Endothelial cell of umbilical vein (primary cell): ENCODE data around the gene BSPRY. TPM values are rescaled to one million over a fixed set of nuclear protein-coding genes. Genes with fewer than 3 reads are reported as not detected.
"Not testable (repeated sequence)": the region's sequence is repeated elsewhere in the genome, so short reads cannot be mapped to it uniquely, and the experiment has no call there.

Experiments
- BruUV-seq: library from RNA; stranded (reverse); fragments of 400-500 nt; replicated peaks from 2 replicates; lab custom pipeline; 2021; lab: Mats Ljungman, UMichigan
- CTCF ChIA-PET: fragments of 300-600, 350-600 bp; sonication (Branson Sonifier 250); formaldehyde crosslinking; loops from one replicate; lab custom pipeline; 2021; ENCODE audit warnings: antibody characterized with exemption, inconsistent platforms; lab: Charles Lee
- POLR2A ChIA-PET: fragments of 300-600, 350-600 bp; sonication (Branson Sonifier 250); formaldehyde crosslinking; loops from one replicate; lab custom pipeline; 2021; ENCODE audit warnings: antibody characterized with exemption, inconsistent platforms; lab: Charles Lee
- DNase-seq: peaks from one replicate; pipeline ENCODE4 v3.0.0-alpha.2; 2011; ENCODE audit warnings: low read depth, low spot score
- FAIRE-seq: peaks from 2 replicates; lab custom pipeline; 2011; peaks lifted over from hg19 to GRCh38; lab: Jason Lieb, UNC
- H2AFZ ChIP-seq: 2 replicates; pipeline ENCODE4 v1.6.0; 2012; ENCODE audit warnings: low read depth, low read length, control low read depth, inconsistent platforms
- H3K27ac ChIP-seq: 2 replicates; pipeline ENCODE4 v1.5.1; 2011; ENCODE audit warnings: low read depth, mild to moderate bottlenecking, control low read depth, low read length, moderate library complexity; ENCODE audit not compliant: insufficient read depth
- H3K27me3 ChIP-seq, 2 experiments: 2 replicates each; pipeline versions ENCODE4 v1.6.0 to v1.6.1; 2011; ENCODE audit warnings: low read length in 2 of 2, mixed read lengths in 1 of 2; ENCODE audit not compliant: control insufficient read depth in 2 of 2, insufficient read depth in 2 of 2
- H3K36me3 ChIP-seq, 2 experiments: 2 replicates in 1 of 2; 3 replicates in 1 of 2; pipeline ENCODE4 v1.5.1; 2011; ENCODE audit warnings: low read length in 2 of 2, mild to moderate bottlenecking in 1 of 2, moderate library complexity in 1 of 2; ENCODE audit not compliant: control insufficient read depth in 2 of 2, insufficient read depth in 2 of 2; ENCODE audit errors: extremely low read depth in 1 of 2
- H3K4me1 ChIP-seq: 3 replicates; pipeline ENCODE4 v1.5.1; 2011; ENCODE audit warnings: mild to moderate bottlenecking, low read length; ENCODE audit not compliant: control insufficient read depth, insufficient read depth; ENCODE audit errors: extremely low read depth
- H3K4me2 ChIP-seq: 2 replicates; pipeline ENCODE4 v1.6.1; 2011; ENCODE audit warnings: low read length, control low read depth, mixed read lengths; ENCODE audit not compliant: insufficient read depth
- H3K4me3 ChIP-seq, 3 experiments: fragments of 200-600 bp in 1 of 3; sonication (generic), shearing (Covaris generic) in 1 of 3; replicated peaks in 1 of 3; 2 replicates each; pipeline ENCODE4 v1.5.1; 2011 to 2016; ENCODE audit warnings: control low read depth in 3 of 3, low read length in 3 of 3, mild to moderate bottlenecking in 2 of 3, inconsistent platforms in 1 of 3, low read depth in 1 of 3, moderate library complexity in 1 of 3; ENCODE audit not compliant: insufficient read depth in 1 of 3
- H3K79me2 ChIP-seq: 2 replicates; pipeline ENCODE4 v1.6.0; 2012; ENCODE audit warnings: low read length, inconsistent platforms; ENCODE audit not compliant: control insufficient read depth, insufficient read depth
- H3K9ac ChIP-seq: replicated peaks from 2 replicates; pipeline ENCODE3; 2011; ENCODE audit warnings: low read length, control low read depth; ENCODE audit not compliant: insufficient read depth; ENCODE audit errors: extremely low read depth
- H3K9me1 ChIP-seq: replicated peaks from 3 replicates; pipeline ENCODE4 v1.6.0; 2011; ENCODE audit warnings: mild to moderate bottlenecking, low read length; ENCODE audit not compliant: control insufficient read depth, insufficient read depth; ENCODE audit errors: extremely low read depth
- H3K9me3 ChIP-seq: replicated peaks from 2 replicates; pipeline ENCODE4 v1.5.1; 2012; ENCODE audit warnings: low read length, inconsistent platforms; ENCODE audit not compliant: control insufficient read depth, insufficient read depth
- H4K20me1 ChIP-seq: replicated peaks from 2 replicates; pipeline ENCODE3; 2011; ENCODE audit warnings: mild to moderate bottlenecking, low read length; ENCODE audit not compliant: control insufficient read depth, insufficient read depth; ENCODE audit errors: extremely low read depth
- EZH2 ChIP-seq: IDR thresholded peaks from 2 replicates; pipeline ENCODE4 v1.6.1; 2012; ENCODE audit warnings: borderline replicate concordance, low read depth, mild to moderate bottlenecking, moderate library complexity, low read length, inconsistent platforms; ENCODE audit not compliant: severe bottlenecking
- JUN ChIP-seq: IDR thresholded peaks from 2 replicates; pipeline ENCODE4 v1.6.1; 2011; ENCODE audit warnings: borderline replicate concordance, low read depth; ENCODE audit not compliant: insufficient read length, insufficient read depth
- MAX ChIP-seq: IDR thresholded peaks from 2 replicates; pipeline ENCODE4 v1.6.1; 2011; ENCODE audit not compliant: insufficient read depth, insufficient read length
- MYC ChIP-seq: IDR thresholded peaks from one replicate; pipeline ENCODE4 v1.6.1; 2011; ENCODE audit warnings: mild to moderate bottlenecking, low read depth, low read length
- POLR2AphosphoS5 ChIP-seq: IDR thresholded peaks from 2 replicates; pipeline ENCODE4 v1.6.1; 2012; ENCODE audit warnings: low read depth, mild to moderate bottlenecking, control low read depth, low read length, moderate library complexity; ENCODE audit not compliant: insufficient read depth
- dilution Hi-C: fragments of 300-500 bp; cut with MboI; formaldehyde crosslinking; loops from one replicate; pipeline ENCODE4 v1.15.0; 2019; ENCODE audit warnings: low sequenced_read_pairs; ENCODE audit not compliant: extremely low pct_ligation_motif_present
- intact Hi-C: fragments of 100-400 bp; cut with micrococcal nuclease; formaldehyde crosslinking; loops from one replicate; pipeline ENCODE4 v1.10.0; 2022
- polyA plus RNA-seq, 4 experiments: library from polyadenylated mRNA; depleted of rRNA in 3 of 4; stranded (reverse) in 3 of 4; unstranded in 1 of 4; fragments of >200 nt; gene quantifications; 2 replicates each; pipeline versions ENCODE4 v1.2.1 to v1.2.3, GENCODE V29; 2011 to 2012; ENCODE audit warnings: missing spikeins in 1 of 4
- total RNA-seq: library from RNA; stranded (reverse); gene quantifications from 2 replicates; pipeline ENCODE4 v1.2.3, GENCODE V29; 2021
- TF ChIP-seq, protein P1 (sequence below), 2 donors: IDR thresholded peaks; 1 replicate in 1 of 2; 2 replicates in 1 of 2; pipeline ENCODE4 v1.5.1; 2011; ENCODE audit warnings: low read length in 2 of 2, mild to moderate bottlenecking in 2 of 2, moderate library complexity in 2 of 2, control low read depth in 1 of 2, inconsistent platforms in 1 of 2, low read depth in 1 of 2; ENCODE audit not compliant: insufficient read depth in 1 of 2; ENCODE audit errors: extremely low read depth in 1 of 2

Gene BSPRY
- total and polyA plus RNA-seq, 2 donors (not counting 3 experiments of a cell fraction or from before 2014, with no cell fraction given): not detected

- no peak overlapping the region for H3K4me2 ChIP-seq
- dilution Hi-C loops (no loop called here), intact Hi-C loops (no loop called here)
- no peak overlapping the region for H3K27ac ChIP-seq
- H2AFZ ChIP-seq: no peak overlapping the region
- POLR2A ChIA-PET: interaction anchor here (0.6 kb wide), 1 partner anchor 75 kb away, joined by 4 read pairs; no protein-coding TSS in a partner anchor
- H3K9ac ChIP-seq: no peak overlapping the region
- DNase-seq (no peak), FAIRE-seq (no peak)
- no peaks in the 10 kb centered on the region for H3K36me3 ChIP-seq
- TF ChIP-seq MAX: no peak
- TF ChIP-seq JUN: no peak
- no peak for TF ChIP-seq EZH2
- no peak for TF ChIP-seq MYC
- TF ChIP-seq, protein P1, sequence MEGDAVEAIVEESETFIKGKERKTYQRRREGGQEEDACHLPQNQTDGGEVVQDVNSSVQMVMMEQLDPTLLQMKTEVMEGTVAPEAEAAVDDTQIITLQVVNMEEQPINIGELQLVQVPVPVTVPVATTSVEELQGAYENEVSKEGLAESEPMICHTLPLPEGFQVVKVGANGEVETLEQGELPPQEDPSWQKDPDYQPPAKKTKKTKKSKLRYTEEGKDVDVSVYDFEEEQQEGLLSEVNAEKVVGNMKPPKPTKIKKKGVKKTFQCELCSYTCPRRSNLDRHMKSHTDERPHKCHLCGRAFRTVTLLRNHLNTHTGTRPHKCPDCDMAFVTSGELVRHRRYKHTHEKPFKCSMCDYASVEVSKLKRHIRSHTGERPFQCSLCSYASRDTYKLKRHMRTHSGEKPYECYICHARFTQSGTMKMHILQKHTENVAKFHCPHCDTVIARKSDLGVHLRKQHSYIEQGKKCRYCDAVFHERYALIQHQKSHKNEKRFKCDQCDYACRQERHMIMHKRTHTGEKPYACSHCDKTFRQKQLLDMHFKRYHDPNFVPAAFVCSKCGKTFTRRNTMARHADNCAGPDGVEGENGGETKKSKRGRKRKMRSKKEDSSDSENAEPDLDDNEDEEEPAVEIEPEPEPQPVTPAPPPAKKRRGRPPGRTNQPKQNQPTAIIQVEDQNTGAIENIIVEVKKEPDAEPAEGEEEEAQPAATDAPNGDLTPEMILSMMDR (IDR thresholded peaks at IDR 0.05; ENCODE audit: extremely low read depth in 1 of 2, insufficient read depth in 1 of 2, low read depth in 1 of 2, low read length in 2 of 2): no peak
- TF ChIP-seq POLR2AphosphoS5: no peak
- H3K9me1 ChIP-seq: no peaks in the 10 kb centered on the region
- H3K27me3 ChIP-seq: peaks cover 2 to 3% of the 10 kb centered on the region in 2 experiments
- no peaks in the 10 kb centered on the region for H3K9me3 ChIP-seq
- CTCF ChIA-PET: interaction anchor here (0.7 to 1.3 kb wide), 5 partner anchors 17 to 91 kb away, joined by 3 to 4 read pairs (median 3); partner anchors contain the start of gene WDR31
- no TSS peak for BruUV-seq
- no peaks in the 10 kb centered on the region for H4K20me1 ChIP-seq
- H3K4me1 ChIP-seq: no peaks in the 10 kb centered on the region
- H3K4me3 ChIP-seq: no peak overlapping the region
- H3K79me2 ChIP-seq: no peaks in the 10 kb centered on the region
Measured at GRCh38 chr9:113364951-113365350, 15.6 kb downstream of the BSPRY start.

GRCh38 chr9:113365652-113366051, 16.3 kb downstream of the BSPRY start:
- H3K4me3 ChIP-seq, dilution Hi-C loops, H3K4me2 ChIP-seq, H3K9me1 ChIP-seq, H3K27ac ChIP-seq, H3K79me2 ChIP-seq, DNase-seq, H2AFZ ChIP-seq, H3K4me1 ChIP-seq, H4K20me1 ChIP-seq, POLR2A ChIA-PET, H3K36me3 ChIP-seq, BruUV-seq, H3K27me3 ChIP-seq, intact Hi-C loops, H3K9ac ChIP-seq, FAIRE-seq, H3K9me3 ChIP-seq: not testable (repeated sequence)
- CTCF ChIA-PET: interaction anchor here (0.9 to 1.3 kb wide), 2 partner anchors 26 to 37 kb away, joined by 3 to 4 read pairs; partner anchors contain the start of gene WDR31
